HepG2 (cell line): ENCODE data around the gene MAPK6. TPM values are rescaled to one million over a fixed set of nuclear protein-coding genes. Genes with fewer than 3 reads are reported as not detected.

Source experiments
- ATM ChIP-seq: fragments of 450-650 bp; IDR thresholded peaks from 2 replicates; pipeline ENCODE4 v1.7.1; 2017; ENCODE audit warnings: mild to moderate bottlenecking, borderline replicate concordance
- GPN1 ChIP-seq: sonication (generic); formaldehyde crosslinking; IDR thresholded peaks from 2 replicates; pipeline ENCODE4 v1.5.1; 2020; ENCODE audit warnings: missing genetic modification reagents, borderline replicate concordance
- GTF3A ChIP-seq: sonication (generic); formaldehyde crosslinking; conservative IDR thresholded peaks from 2 replicates; pipeline ENCODE4 v1.4.0; 2020; ENCODE audit warnings: mild to moderate bottlenecking, missing genetic modification reagents
- HDAC6 ChIP-seq: fragments of 200-600 bp; sonication (generic); IDR thresholded peaks from 2 replicates; pipeline ENCODE4 v1.7.0; 2017; ENCODE audit warnings: mild to moderate bottlenecking, antibody characterized with exemption, low read length, low read depth
- HOXA3 ChIP-seq: sonication (generic); formaldehyde crosslinking; IDR thresholded peaks from 2 replicates; pipeline ENCODE4 v1.5.0; 2020; ENCODE audit warnings: missing genetic modification reagents
- IRX3 ChIP-seq: sonication (generic); formaldehyde crosslinking; IDR thresholded peaks from 2 replicates; pipeline ENCODE4 v1.8.1; 2023; ENCODE audit warnings: mild to moderate bottlenecking, low read depth, missing genetic modification reagents, borderline replicate concordance
- MAF1 ChIP-seq: sonication (generic); formaldehyde crosslinking; IDR thresholded peaks from 2 replicates; pipeline ENCODE4 v1.5.0; 2020; ENCODE audit warnings: missing genetic modification reagents, borderline replicate concordance
- MED8 ChIP-seq: sonication (generic); formaldehyde crosslinking; IDR thresholded peaks from 2 replicates; pipeline ENCODE4 v1.8.1; 2023; ENCODE audit warnings: mild to moderate bottlenecking, missing genetic modification reagents; ENCODE audit not compliant: insufficient replicate concordance
- PHF21A ChIP-seq: sonication (generic); formaldehyde crosslinking; IDR thresholded peaks from 2 replicates; pipeline ENCODE4 v1.5.0; 2020; ENCODE audit warnings: mild to moderate bottlenecking, missing genetic modification reagents
- SATB2 ChIP-seq: sonication (generic); formaldehyde crosslinking; IDR thresholded peaks from 2 replicates; pipeline ENCODE4 v1.5.0; 2020; ENCODE audit warnings: missing genetic modification reagents
- TBX3 ChIP-seq: fragments of 450-650 bp; IDR thresholded peaks from 2 replicates; pipeline ENCODE4 v1.6.1; 2017; ENCODE audit warnings: antibody characterized with exemption, mild to moderate bottlenecking, inconsistent platforms, borderline replicate concordance
- ZNF10 ChIP-seq: sonication (generic); formaldehyde crosslinking; IDR thresholded peaks from 2 replicates; pipeline ENCODE4 v1.4.0; 2020; ENCODE audit warnings: mild to moderate bottlenecking, low read depth, missing genetic modification reagents, borderline replicate concordance
- ZNF263 ChIP-seq: sonication (generic); formaldehyde crosslinking; IDR thresholded peaks from 2 replicates; pipeline ENCODE4 v1.4.0; 2020; ENCODE audit warnings: missing genetic modification reagents
- polyA plus RNA-seq, 8 experiments: library from polyadenylated mRNA; depleted of rRNA in 3 of 8; stranded (reverse) in 7 of 8; unstranded in 1 of 8; fragments of >200 nt; fragmentation: Illumina TruSeq in 4 of 8; extraction: Trizol in 4 of 8; gene quantifications; 2 replicates each; pipeline versions ENCODE4 v1.2.1 to v1.2.3, GENCODE V29; 2011 to 2016; ENCODE audit warnings: low read depth in 4 of 8, missing spikeins in 1 of 8, mixed read lengths in 1 of 8; ENCODE audit not compliant: insufficient read depth in 1 of 8
- total RNA-seq, 5 experiments: library from RNA; depleted of rRNA; stranded (reverse); fragments of >200 nt; fragmentation: Illumina TruSeq; extraction: Trizol; gene quantifications; 2 replicates each; pipeline ENCODE4 v1.2.3, GENCODE V29; 2016; ENCODE audit warnings: low read depth in 1 of 5
- TF ChIP-seq, protein P1 (sequence below): sonication (generic); formaldehyde crosslinking; IDR thresholded peaks from 2 replicates; pipeline ENCODE4 v1.5.0; 2020; ENCODE audit warnings: mild to moderate bottlenecking, missing genetic modification reagents
- TF ChIP-seq, protein P2 (sequence below): sonication (generic); formaldehyde crosslinking; IDR thresholded peaks from 2 replicates; pipeline ENCODE4 v1.5.0; 2020; ENCODE audit warnings: mild to moderate bottlenecking, low read depth, missing genetic modification reagents, borderline replicate concordance
- TF ChIP-seq, protein P3 (sequence below): sonication (generic); formaldehyde crosslinking; IDR thresholded peaks from 2 replicates; pipeline ENCODE4 v1.8.0; 2022; ENCODE audit warnings: missing genetic modification reagents, mild to moderate bottlenecking, borderline replicate concordance
- TF ChIP-seq, protein P4 (sequence below): sonication (generic); formaldehyde crosslinking; IDR thresholded peaks from 2 replicates; pipeline ENCODE4 v1.4.0; 2020; ENCODE audit warnings: low read depth, mild to moderate bottlenecking, missing genetic modification reagents

Gene MAPK6
- total and polyA plus RNA-seq, 2 of the 13 experiments (the other 11 are each of a cell fraction or from before 2014, with no cell fraction given), result 89.5 to 99.7 TPM

DNA sequence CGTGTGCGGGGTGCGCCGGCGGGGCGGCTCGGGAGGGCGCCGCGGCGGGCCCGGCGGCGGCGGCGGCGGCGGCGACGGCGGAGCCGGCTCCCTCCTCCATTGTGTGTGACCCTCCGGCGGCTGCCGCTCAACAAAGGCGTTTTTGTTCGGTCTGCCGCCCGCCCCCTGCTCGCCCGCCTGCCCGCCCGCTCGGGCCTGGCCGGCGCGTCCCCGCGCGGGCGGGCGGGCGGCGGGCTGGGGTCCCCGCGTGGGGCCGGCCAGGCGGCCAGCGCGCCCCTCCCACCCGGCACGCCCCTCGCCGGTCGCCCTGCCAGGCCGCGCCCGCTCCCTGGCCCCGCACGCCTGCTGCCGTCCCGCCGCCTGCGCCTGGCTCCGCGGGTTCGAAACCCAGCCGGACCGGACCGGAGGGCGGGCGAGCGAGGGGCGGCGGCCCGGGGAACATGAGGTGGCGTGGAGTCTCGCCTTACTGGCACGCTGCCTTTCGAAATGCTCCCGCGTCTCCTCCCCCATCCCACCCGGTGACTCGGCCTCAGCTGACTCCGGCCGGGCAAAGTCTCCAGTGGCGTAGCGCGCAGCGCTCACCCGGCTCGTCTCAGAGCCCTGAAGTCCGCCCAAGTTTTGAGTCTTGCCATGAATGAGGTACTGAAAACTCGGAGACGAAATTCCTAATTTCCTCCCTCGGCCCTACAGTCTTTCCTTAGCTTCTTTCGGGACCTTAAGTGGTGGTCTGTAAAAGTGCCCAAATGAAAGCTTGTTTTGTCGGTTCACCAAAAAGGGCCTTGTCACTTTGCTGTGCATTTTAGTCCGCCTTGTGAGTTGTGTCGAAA lies 588 bp downstream of the MAPK6 start (continued):
- TF ChIP-seq, protein P1, sequence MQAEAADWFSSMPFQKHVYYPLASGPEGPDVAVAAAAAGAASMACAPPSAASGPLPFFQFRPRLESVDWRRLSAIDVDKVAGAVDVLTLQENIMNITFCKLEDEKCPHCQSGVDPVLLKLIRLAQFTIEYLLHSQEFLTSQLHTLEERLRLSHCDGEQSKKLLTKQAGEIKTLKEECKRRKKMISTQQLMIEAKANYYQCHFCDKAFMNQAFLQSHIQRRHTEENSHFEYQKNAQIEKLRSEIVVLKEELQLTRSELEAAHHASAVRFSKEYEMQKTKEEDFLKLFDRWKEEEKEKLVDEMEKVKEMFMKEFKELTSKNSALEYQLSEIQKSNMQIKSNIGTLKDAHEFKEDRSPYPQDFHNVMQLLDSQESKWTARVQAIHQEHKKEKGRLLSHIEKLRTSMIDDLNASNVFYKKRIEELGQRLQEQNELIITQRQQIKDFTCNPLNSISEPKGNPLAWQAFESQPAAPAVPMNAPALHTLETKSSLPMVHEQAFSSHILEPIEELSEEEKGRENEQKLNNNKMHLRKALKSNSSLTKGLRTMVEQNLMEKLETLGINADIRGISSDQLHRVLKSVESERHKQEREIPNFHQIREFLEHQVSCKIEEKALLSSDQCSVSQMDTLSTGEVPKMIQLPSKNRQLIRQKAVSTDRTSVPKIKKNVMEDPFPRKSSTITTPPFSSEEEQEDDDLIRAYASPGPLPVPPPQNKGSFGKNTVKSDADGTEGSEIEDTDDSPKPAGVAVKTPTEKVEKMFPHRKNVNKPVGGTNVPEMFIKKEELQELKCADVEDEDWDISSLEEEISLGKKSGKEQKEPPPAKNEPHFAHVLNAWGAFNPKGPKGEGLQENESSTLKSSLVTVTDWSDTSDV (CRISPR knock-in tag), result no peak
- TF ChIP-seq MED8 (CRISPR knock-in tag) (no peak), HDAC6 (no peak), TBX3 (no peak), ZNF263 (CRISPR knock-in tag) (peak; percentile 54; the same call in 1 of the 2 replicates), HOXA3 (CRISPR knock-in tag) (peak; percentile 83), SATB2 (CRISPR knock-in tag) (0 out of 2 replicates have a peak, but pooled peaks have one; percentile 54), PHF21A (CRISPR knock-in tag) (no peak; the same call in 1 of the 2 replicates), MAF1 (no peak), IRX3 (CRISPR knock-in tag) (peak; percentile 68; the same call in 1 of the 2 replicates), GTF3A (no peak), ZNF10 (CRISPR knock-in tag) (no peak), ATM (no peak), GPN1 (CRISPR knock-in tag) (no peak)
- TF ChIP-seq, protein P2, sequence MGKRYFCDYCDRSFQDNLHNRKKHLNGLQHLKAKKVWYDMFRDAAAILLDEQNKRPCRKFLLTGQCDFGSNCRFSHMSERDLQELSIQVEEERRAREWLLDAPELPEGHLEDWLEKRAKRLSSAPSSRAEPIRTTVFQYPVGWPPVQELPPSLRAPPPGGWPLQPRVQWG (CRISPR knock-in tag), result no peak
- TF ChIP-seq, protein P3, sequence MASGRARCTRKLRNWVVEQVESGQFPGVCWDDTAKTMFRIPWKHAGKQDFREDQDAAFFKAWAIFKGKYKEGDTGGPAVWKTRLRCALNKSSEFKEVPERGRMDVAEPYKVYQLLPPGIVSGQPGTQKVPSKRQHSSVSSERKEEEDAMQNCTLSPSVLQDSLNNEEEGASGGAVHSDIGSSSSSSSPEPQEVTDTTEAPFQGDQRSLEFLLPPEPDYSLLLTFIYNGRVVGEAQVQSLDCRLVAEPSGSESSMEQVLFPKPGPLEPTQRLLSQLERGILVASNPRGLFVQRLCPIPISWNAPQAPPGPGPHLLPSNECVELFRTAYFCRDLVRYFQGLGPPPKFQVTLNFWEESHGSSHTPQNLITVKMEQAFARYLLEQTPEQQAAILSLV, result no peak; the same call in 1 of the 2 replicates
- TF ChIP-seq, protein P4, sequence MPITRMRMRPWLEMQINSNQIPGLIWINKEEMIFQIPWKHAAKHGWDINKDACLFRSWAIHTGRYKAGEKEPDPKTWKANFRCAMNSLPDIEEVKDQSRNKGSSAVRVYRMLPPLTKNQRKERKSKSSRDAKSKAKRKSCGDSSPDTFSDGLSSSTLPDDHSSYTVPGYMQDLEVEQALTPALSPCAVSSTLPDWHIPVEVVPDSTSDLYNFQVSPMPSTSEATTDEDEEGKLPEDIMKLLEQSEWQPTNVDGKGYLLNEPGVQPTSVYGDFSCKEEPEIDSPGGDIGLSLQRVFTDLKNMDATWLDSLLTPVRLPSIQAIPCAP, result no peak
